Pancreas (tissue), 10 donors: ENCODE measurements around the gene DZIP1L. TPM values are rescaled to one million over a fixed set of nuclear protein-coding genes. Genes with fewer than 3 reads are reported as not detected.

Source experiments
- ATAC-seq, 4 donors: fragments of 200-7000 bp; cut with Tn5 transposase; one replicate each; pipeline versions ENCODE4 v1.8.0 to v1.9.1; 2020; ENCODE audit warnings: mild to moderate bottlenecking in 4 of 4, moderate library complexity in 4 of 4
- DNase-seq, 6 donors: peaks; one replicate each; pipeline ENCODE4 v3.0.0-alpha.2; 2020
- FAIRE-seq: peaks from 2 replicates; lab custom pipeline; 2012; peaks lifted over from hg19 to GRCh38; lab: Jason Lieb, UNC
- H3K27ac ChIP-seq, 4 donors: fragments of 200-600 bp; sonication (generic); 1 replicate in 3 of 4; 2 replicates in 1 of 4; pipeline versions ENCODE4 v1.5.0 to v1.8.0; 2020
- H3K27me3 ChIP-seq, 4 donors: fragments of 200-600 bp; one replicate each; pipeline ENCODE4 v1.8.0; 2021
- H3K36me3 ChIP-seq, 3 donors: fragments of 200-600 bp; sonication (generic) in 1 of 3; one replicate each; pipeline versions ENCODE4 v1.5.0 to v1.8.0; 2020 to 2021
- H3K4me1 ChIP-seq, 3 donors: fragments of 200-600 bp; one replicate each; pipeline ENCODE4 v1.8.0; 2021
- H3K4me3 ChIP-seq, 4 donors: fragments of 200-600 bp; sonication (generic) in 2 of 4; one replicate each; pipeline versions ENCODE4 v1.5.0 to v1.8.0; 2020 to 2021
- H3K9me3 ChIP-seq, 4 donors: fragments of 200-600 bp; one replicate each; pipeline ENCODE4 v1.8.0; 2021
- CTCF ChIP-seq, 4 donors: fragments of 200-600 bp; sonication (generic) in 3 of 4; IDR thresholded peaks; one replicate each; pipeline versions ENCODE4 v1.5.0 to v1.8.0; 2021; ENCODE audit warnings: antibody characterized with exemption in 4 of 4
- WGBS, 2 donors: extraction: QIAGEN DNeasy Blood & Tissue Kit; methylation state at CpG; one replicate each; pipeline ENCODE4 v1.1.7; 2013; 5-methylcytosine and 5-hydroxymethylcytosine counted together
- intact Hi-C, 3 donors: fragments of 100-400 bp; cut with DNase I; formaldehyde crosslinking; loops; one replicate each; pipeline versions ENCODE4 v1.11.1 to v1.14.2; 2022
- polyA plus RNA-seq, 2 donors: library from polyadenylated mRNA; stranded (reverse); fragments of 200-250 nt; gene quantifications; one replicate each; pipeline ENCODE4 v1.2.3, GENCODE V29; 2013
- total RNA-seq, 6 donors: library from RNA; stranded (reverse); fragmentation: NEBNext Ultra II Directional in 4 of 6; extraction: Animal tissue kit (Norgen Biotek cat#: 25700) in 4 of 6; gene quantifications; one replicate each; pipeline versions ENCODE4 v1.2.1 to v1.2.4, GENCODE V29; 2021 to 2023
- donor health status: healthy with polysubstance abuse.
- donor health status: DM: no; HTN: no; CAD: no; lungs with moderate emphysema.
- donor health status: DM: no; HTN: no; CAD: no.
- donor health status: control.
- donor health status: control.
- donor health status: Bipolar disorder and iron deficiency.
- donor health status: DM: yes; HTN: yes; CAD: no.
- donor health status: DM: no; HTN: no; CAD: no.
- donor health status: DM: no; HTN: no; CAD: no.
- donor health status: DM: yes; HTN: yes; CAD: no.

DZIP1L gene
- total and polyA plus RNA-seq, 8 donors: 6.3 to 21.7 (median 10.0) TPM

GRCh38 chr3:138119423-138119766, 4.0 kb upstream of the DZIP1L start:
- ATAC-seq (no peak), DNase-seq (no peak), FAIRE-seq (no peak)
- Histone ChIP-seq H3K27ac (no peak overlapping the region), H3K9me3 (no peaks in the 10 kb centered on the region), H3K27me3 (peaks cover 0 to 3% (median 0%) of the 10 kb centered on the region in 4 donors), H3K36me3 (no peaks in the 10 kb centered on the region), H3K4me3 (no peak overlapping the region), H3K4me1 (no peaks in the 10 kb centered on the region)
- intact Hi-C loops: loop anchor here in 1 of 3 donors (5.0 kb wide), 1 partner anchor 47 kb away; no protein-coding TSS in a partner anchor
- WGBS, 2 donors: 58 to 78% methylated on average over 4 of the region's 4 CpGs
- TF ChIP-seq CTCF (IDR thresholded peaks at IDR 0.05): no peak

GRCh38 chr3:138118612-138119422, 3.4 kb upstream of the DZIP1L start:
- intact Hi-C loops: loop anchor here in 1 of 3 donors (5.0 kb wide), 1 partner anchor 47 kb away; no protein-coding TSS in a partner anchor
- H3K27me3 ChIP-seq: peaks cover 0 to 3% (median 0%) of the 10 kb centered on the region in 4 donors
- H3K36me3 ChIP-seq: no peaks in the 10 kb centered on the region
- DNase-seq: peak; percentile 50 to 87 (median 76)
- peak; percentile 43 to 75 (median 73) for ATAC-seq
- H3K4me1 ChIP-seq: no peaks in the 10 kb centered on the region
- 21 to 24% methylated on average over 8 of the region's 8 CpGs for WGBS, 2 donors
- no peak for FAIRE-seq
- H3K4me3 ChIP-seq: no peak overlapping the region
- H3K9me3 ChIP-seq: no peaks in the 10 kb centered on the region
- no peak overlapping the region for H3K27ac ChIP-seq
- TF ChIP-seq CTCF (IDR thresholded peaks at IDR 0.05): peak; percentile 44 to 73 (median 68)

GRCh38 chr3:138114431-138114918, 933 bp downstream of the DZIP1L start:
- TF ChIP-seq CTCF (IDR thresholded peaks at IDR 0.05): no peak
- 35 to 47% methylated on average over 9 of the region's 9 CpGs for WGBS, 2 donors
- intact Hi-C loops: no loop called here

GRCh38 chr3:138113326-138113725, 2.1 kb downstream of the DZIP1L start:
- Histone ChIP-seq H3K36me3 (no peaks in the 10 kb centered on the region), H3K27me3 (no peaks in the 10 kb centered on the region), H3K27ac (peak overlapping the region; percentile 82 to 93 (median 90)), H3K4me3 (no peak overlapping the region), H3K9me3 (no peaks in the 10 kb centered on the region), H3K4me1 (peaks cover 0 to 3% (median 0%) of the 10 kb centered on the region in 3 donors)
- DNase-seq (peak in 3 of 6 donors; percentile 25 to 44 (median 33)), ATAC-seq (peak; percentile 14 to 44 (median 40)), FAIRE-seq (no peak)
- intact Hi-C loops: no loop called here
- no peak for TF ChIP-seq CTCF (IDR thresholded peaks at IDR 0.05)
- 24 to 33% methylated on average over 1 of the region's 1 CpG for WGBS, 2 donors

More at GRCh38 chr3:138114431-138114918, 933 bp downstream of the DZIP1L start:
- no peaks in the 10 kb centered on the region for H3K27me3 ChIP-seq
- peak in 1 of 6 donors; percentile 27 for DNase-seq
- H3K4me1 ChIP-seq: peaks cover 0 to 3% (median 0%) of the 10 kb centered on the region in 3 donors
- FAIRE-seq: no peak
- peak in 2 of 4 donors; percentile 2 to 16 for ATAC-seq
- H3K36me3 ChIP-seq: no peaks in the 10 kb centered on the region
- H3K9me3 ChIP-seq: no peaks in the 10 kb centered on the region
- H3K4me3 ChIP-seq: peak overlapping the region; percentile 70 to 91 (median 80)
- peak overlapping the region; percentile 82 to 93 (median 90) for H3K27ac ChIP-seq
